Lower lobe of right lung (tissue), 2 donors: Measurements from ENCODE around the gene HOXA11. TPM values are rescaled to one million over a fixed set of nuclear protein-coding genes. Genes with fewer than 3 reads are reported as not detected.

Experiments
- ATAC-seq, 2 donors: fragments of 200-7000 bp; cut with Tn5 transposase; one replicate each; pipeline ENCODE4 v1.9.1; 2020 to 2022; ENCODE audit warnings: mild to moderate bottlenecking in 2 of 2, moderate library complexity in 2 of 2
- DNase-seq: peaks from one replicate; pipeline ENCODE4 v3.0.0-alpha.2; 2020
- H3K27ac ChIP-seq: fragments of 200-600 bp; one replicate; pipeline ENCODE4 v1.8.0; 2022
- H3K27me3 ChIP-seq: fragments of 200-600 bp; one replicate; pipeline ENCODE4 v1.8.0; 2022; ENCODE audit warnings: low read depth
- H3K36me3 ChIP-seq: fragments of 200-600 bp; one replicate; pipeline ENCODE4 v1.8.0; 2022; ENCODE audit warnings: mild to moderate bottlenecking
- H3K4me1 ChIP-seq: fragments of 200-600 bp; one replicate; pipeline ENCODE4 v1.8.0; 2022
- H3K4me3 ChIP-seq: fragments of 200-600 bp; one replicate; pipeline ENCODE4 v1.8.0; 2022; ENCODE audit warnings: mild to moderate bottlenecking
- H3K9me3 ChIP-seq: fragments of 200-600 bp; one replicate; pipeline ENCODE4 v1.8.0; 2022
- intact Hi-C: fragments of 100-400 bp; cut with DNase I; formaldehyde crosslinking; loops from one replicate; pipeline ENCODE4 v1.11.0; 2022
- total RNA-seq: library from RNA; stranded (reverse); fragmentation: NEBNext Ultra II Directional; extraction: Animal tissue kit (Norgen Biotek cat#: 25700); gene quantifications from one replicate; pipeline ENCODE4 v1.2.1, GENCODE V29; 2021
- TF ChIP-seq, protein P1 (sequence below): fragments of 200-600 bp; IDR thresholded peaks from one replicate; pipeline ENCODE4 v1.8.0; 2022; ENCODE audit warnings: antibody characterized with exemption, mild to moderate bottlenecking
- donor health status: DM: no; HTN: yes; CAD: no; lungs with severe emphysema.

Gene HOXA11
- total RNA-seq, 1 donor from 2014 or later, result not detected

DNA sequence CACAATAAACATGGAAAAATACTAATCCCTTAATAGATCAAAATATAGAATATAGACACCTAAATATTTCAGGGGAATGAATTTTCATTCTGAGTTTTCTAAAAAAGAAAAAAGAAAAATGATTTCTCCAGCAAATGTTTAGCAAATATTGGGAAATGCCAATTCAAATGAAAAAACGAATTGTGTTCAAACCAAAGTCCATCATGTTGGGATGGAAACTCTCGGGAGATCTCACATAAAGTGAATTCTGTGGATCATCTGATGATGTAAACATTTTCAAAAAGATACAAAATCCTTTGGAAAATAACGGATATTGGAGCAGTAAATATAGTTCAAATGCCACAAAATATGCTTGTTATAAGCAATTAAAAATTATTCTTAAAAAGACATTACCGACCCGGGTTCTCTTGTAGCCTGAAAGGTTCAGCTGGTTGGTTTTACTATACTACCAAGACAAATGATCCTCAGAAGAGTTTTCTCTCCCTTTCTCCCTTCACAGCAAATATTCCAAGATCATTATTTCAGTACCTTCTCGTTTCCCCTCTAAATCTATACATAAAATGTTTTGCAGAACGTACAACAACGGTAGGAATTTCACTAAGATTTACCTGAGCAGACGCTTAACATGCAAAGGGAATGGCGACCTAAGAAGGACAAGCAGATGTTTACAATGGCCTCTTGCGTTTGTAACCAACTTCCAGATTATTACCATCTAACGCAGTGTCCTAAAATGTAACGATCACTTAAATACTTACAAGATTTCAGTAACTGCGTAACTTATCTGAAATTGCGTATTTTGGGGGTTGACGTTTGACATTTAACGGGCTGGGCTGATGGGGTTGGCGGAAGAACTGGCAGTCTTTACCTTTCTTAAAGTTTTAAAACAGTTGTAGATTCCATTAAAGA, 12.4 kb upstream of the HOXA11 start:
- intact Hi-C loops, result loop anchor here (10.0 kb wide), 1 partner anchor 887 kb away; no protein-coding TSS in a partner anchor
- H3K4me3 ChIP-seq, result no peak overlapping the region
- DNase-seq (no peak), ATAC-seq (no peak)
- TF ChIP-seq, protein P1, sequence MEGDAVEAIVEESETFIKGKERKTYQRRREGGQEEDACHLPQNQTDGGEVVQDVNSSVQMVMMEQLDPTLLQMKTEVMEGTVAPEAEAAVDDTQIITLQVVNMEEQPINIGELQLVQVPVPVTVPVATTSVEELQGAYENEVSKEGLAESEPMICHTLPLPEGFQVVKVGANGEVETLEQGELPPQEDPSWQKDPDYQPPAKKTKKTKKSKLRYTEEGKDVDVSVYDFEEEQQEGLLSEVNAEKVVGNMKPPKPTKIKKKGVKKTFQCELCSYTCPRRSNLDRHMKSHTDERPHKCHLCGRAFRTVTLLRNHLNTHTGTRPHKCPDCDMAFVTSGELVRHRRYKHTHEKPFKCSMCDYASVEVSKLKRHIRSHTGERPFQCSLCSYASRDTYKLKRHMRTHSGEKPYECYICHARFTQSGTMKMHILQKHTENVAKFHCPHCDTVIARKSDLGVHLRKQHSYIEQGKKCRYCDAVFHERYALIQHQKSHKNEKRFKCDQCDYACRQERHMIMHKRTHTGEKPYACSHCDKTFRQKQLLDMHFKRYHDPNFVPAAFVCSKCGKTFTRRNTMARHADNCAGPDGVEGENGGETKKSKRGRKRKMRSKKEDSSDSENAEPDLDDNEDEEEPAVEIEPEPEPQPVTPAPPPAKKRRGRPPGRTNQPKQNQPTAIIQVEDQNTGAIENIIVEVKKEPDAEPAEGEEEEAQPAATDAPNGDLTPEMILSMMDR, result no peak
- no peaks in the 10 kb centered on the region for H3K9me3 ChIP-seq
- H3K27ac ChIP-seq, result no peak overlapping the region
- no peaks in the 10 kb centered on the region for H3K36me3 ChIP-seq
- peaks cover 41% of the 10 kb centered on the region for H3K4me1 ChIP-seq
- H3K27me3 ChIP-seq, result peaks cover 94% of the 10 kb centered on the region

DNA sequence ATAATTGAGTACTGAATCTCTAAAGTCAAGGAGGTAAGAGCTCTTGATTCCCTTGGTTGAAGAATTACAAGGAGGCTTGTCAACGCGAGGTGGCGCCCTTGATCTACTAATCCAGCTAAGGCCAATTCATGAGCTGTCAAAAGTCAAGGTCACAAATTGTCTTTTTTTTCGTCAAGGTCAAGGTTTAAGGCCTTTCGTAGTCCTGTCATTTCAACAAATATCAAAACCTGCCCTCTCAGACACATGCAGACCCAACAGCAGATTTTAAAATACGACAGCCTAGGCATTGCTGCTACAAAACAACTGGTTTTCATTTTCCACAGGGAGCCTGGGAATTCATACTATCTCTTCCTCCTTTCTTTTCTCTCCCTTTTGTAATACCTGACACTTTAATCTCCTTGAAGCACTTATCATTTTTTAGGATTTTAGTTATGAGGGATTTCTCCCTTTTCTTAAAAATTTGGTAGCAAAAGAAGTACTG, 11.3 kb upstream of the HOXA11 start:
- H3K4me1 ChIP-seq, result peaks cover 46% of the 10 kb centered on the region
- H3K27ac ChIP-seq, result no peak overlapping the region
- TF ChIP-seq, protein P1, result peak; percentile 80
- H3K27me3 ChIP-seq, result peaks cover 94% of the 10 kb centered on the region
- no peak overlapping the region for H3K4me3 ChIP-seq
- H3K36me3 ChIP-seq, result no peaks in the 10 kb centered on the region
- peak in 1 of 2 donors; percentile 59 for ATAC-seq
- no peaks in the 10 kb centered on the region for H3K9me3 ChIP-seq
- DNase-seq, result peak; percentile 87
- intact Hi-C loops, result loop anchor here (10.0 kb wide), 1 partner anchor 888 kb away; no protein-coding TSS in a partner anchor

DNA sequence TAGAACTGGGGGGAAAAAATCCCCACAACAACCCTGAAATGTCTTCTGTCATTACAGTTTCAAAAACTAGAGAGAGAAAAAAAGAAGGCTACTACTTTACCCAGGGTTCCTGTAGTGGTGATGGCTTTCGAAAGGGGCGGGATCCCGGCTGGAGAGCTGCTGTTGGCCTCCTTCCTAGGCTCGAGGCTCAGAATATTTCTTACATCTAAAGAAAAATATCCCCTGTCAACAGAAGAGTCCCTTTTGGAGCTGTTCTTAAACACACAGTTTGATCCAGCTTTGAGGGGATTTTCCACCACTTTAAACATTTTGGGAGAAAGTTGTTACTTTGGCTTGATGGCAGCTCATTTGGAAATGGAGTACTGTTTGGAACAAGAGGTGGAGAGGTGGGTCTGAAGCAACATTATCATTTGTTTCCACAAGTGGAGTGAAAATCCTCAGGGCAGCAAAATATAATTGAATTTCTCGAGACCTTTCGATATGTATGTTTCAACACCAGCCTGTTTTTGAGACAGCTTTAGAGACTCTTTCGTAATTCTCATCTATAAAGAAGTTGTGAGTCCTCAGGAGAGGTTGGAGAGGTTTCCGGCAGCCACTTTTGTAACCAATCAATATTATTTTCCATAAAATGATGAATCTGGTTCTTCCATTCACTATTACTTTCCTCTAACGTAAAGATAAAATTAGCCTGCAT, 9.8 kb upstream of the HOXA11 start:
- intact Hi-C loops, result loop anchor here (10.0 kb wide), 1 partner anchor 890 kb away; no protein-coding TSS in a partner anchor
- DNase-seq, result no peak

DNA sequence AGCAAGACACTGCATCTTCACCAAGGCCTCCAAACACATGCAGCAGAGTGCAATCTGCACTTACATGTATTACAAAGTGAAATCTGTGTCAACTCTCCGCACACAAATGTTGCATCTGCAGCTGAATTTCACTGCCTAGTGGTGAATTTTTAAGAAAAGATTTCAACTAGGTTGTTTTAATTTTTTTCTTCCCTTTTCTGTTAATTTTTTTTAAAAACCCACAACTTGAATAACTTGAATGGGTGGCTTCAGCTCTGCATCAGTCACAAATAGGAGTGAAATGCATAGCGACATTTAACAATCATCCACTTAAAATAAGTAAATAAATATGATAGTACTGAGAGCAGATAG, 8.9 kb upstream of the HOXA11 start:
- TF ChIP-seq, protein P1, result no peak
- intact Hi-C loops, result loop anchor here (10.0 kb wide), 1 partner anchor 891 kb away; no protein-coding TSS in a partner anchor
- H3K27me3 ChIP-seq, result peaks cover 100% of the 10 kb centered on the region
- no peak overlapping the region for H3K27ac ChIP-seq
- peaks cover 35% of the 10 kb centered on the region for H3K4me1 ChIP-seq
- no peaks in the 10 kb centered on the region for H3K9me3 ChIP-seq
- H3K36me3 ChIP-seq, result no peaks in the 10 kb centered on the region
- DNase-seq (no peak), ATAC-seq (no peak)
- no peak overlapping the region for H3K4me3 ChIP-seq

More for the DNA sequence above, 9.8 kb upstream of the HOXA11 start:
- ATAC-seq, result no peak
- peaks cover 34% of the 10 kb centered on the region for H3K4me1 ChIP-seq
- H3K27ac ChIP-seq, result no peak overlapping the region
- no peaks in the 10 kb centered on the region for H3K9me3 ChIP-seq
- no peaks in the 10 kb centered on the region for H3K36me3 ChIP-seq
- TF ChIP-seq, protein P1, result no peak
- peaks cover 96% of the 10 kb centered on the region for H3K27me3 ChIP-seq
- no peak overlapping the region for H3K4me3 ChIP-seq

DNA sequence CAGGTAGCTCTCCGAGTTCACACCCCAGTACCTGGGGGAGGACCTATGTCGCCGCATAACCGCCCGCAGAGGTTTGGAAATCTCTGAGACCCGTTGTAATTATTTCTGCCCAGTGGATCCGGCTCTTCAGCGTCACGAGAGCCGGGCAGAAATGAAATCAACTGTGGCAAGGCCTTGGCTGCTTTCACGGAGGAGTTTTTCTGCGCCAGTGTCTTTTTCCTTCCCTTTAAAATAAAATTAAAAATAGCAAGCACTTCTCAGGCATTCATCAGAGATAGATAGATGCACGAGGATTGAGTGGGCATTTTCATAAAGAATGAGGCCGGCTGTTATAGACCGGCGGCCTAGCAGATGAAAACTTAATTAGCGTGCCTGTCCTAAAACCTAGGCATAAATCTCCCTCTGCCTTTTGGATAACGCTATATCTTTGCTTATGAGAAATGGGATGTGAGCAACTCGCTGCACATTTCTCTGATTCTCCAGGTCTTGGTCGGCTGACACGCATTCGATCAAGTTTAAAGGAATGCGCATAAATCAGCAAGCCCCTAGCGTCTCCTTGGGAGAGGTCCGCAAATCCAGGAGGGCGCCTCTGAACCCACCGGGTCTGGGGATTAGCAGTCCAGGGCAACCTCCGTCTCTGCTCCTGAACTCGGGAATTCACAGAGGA, 8.4 kb upstream of the HOXA11 start:
- no peaks in the 10 kb centered on the region for H3K36me3 ChIP-seq
- no peaks in the 10 kb centered on the region for H3K9me3 ChIP-seq
- no peak overlapping the region for H3K27ac ChIP-seq
- DNase-seq (no peak), ATAC-seq (no peak)
- H3K4me1 ChIP-seq, result peaks cover 36% of the 10 kb centered on the region
- intact Hi-C loops, result loop anchor here (10.0 kb wide), 1 partner anchor 891 kb away; no protein-coding TSS in a partner anchor
- H3K4me3 ChIP-seq, result peak overlapping the region; percentile 46
- TF ChIP-seq, protein P1, result no peak
- peaks cover 100% of the 10 kb centered on the region for H3K27me3 ChIP-seq
